Measurements from ENCODE around the gene NCKAP5. TPM values are rescaled to one million over a fixed set of nuclear protein-coding genes. Genes with fewer than 3 reads are reported as not detected.

Gene NCKAP5
- total and polyA plus RNA-seq, 9 of the 15 experiments (the other 6 are each of a cell fraction or from before 2014, with no cell fraction given): not detected

DNA sequence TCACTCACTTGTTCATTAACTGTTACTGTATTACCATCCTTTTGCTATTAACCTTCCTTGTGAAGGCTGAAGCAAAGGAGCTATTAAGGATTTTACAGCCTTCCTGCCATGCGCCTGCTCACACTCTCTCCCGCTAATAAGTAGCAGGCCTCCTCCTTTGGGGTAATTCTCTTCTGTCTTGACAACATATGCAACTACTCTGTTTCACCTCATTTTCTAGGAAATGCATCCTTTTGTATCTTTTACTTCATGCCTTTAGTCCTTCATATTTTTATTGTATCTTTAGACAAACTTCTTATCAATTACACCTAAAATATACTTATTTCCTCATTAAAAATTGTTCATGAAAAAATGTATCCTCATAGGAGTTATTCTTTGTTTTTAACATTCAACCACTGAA lies 463.4 kb downstream of the NCKAP5 start:
- 4% methylated on average over 2 of the region's 2 CpGs for whole genome bisulfite sequencing (ENCODE audit: insufficient coverage, low coverage, missing lambda C conversion rate)
- Histone ChIP-seq H3K4me1 (replicated peaks in 1 of 2; ENCODE audit: control insufficient read depth in 2 of 2, insufficient read depth in 2 of 2, low read length in 2 of 2) (no peaks in the 10 kb centered on the region), H3K27ac (ENCODE audit: extremely low read depth, low read depth, low read length) (no peak overlapping the region), H3K4me3 (no peak overlapping the region), H3K4me2 (ENCODE audit: insufficient read depth, low read length) (no peak overlapping the region), H3K79me2 (ENCODE audit: control insufficient read depth, insufficient read depth, low read length) (no peaks in the 10 kb centered on the region), H3K9ac (ENCODE audit: insufficient read depth in 1 of 2, low read depth in 2 of 2, low read length in 2 of 2) (no peak overlapping the region), H3K9me1 (ENCODE audit: control insufficient read depth, insufficient read depth, low read length) (no peaks in the 10 kb centered on the region), H3K27me3 (ENCODE audit: control insufficient read depth in 2 of 2, insufficient read depth in 2 of 2, low read length in 2 of 2) (no peaks in the 10 kb centered on the region), H3K9me3 (replicated peaks; ENCODE audit: control insufficient read depth, insufficient read depth, low read depth, low read length) (no peaks in the 10 kb centered on the region), H3K36me3 (ENCODE audit: control insufficient read depth, insufficient read depth, low read length) (no peaks in the 10 kb centered on the region), H4K20me1 (replicated peaks; ENCODE audit: control insufficient read depth, insufficient read depth, low read length) (no peaks in the 10 kb centered on the region), H2AFZ (ENCODE audit: low read depth, low read length) (no peak overlapping the region)
- DNase-seq (ENCODE audit: extremely low read depth in 1 of 4, low spot score in 3 of 4) (no peak), ATAC-seq (no peak), FAIRE-seq (no peak)
- TF ChIP-seq ZBTB7A (IDR thresholded peaks at IDR 0.05; ENCODE audit: borderline replicate concordance, control insufficient read depth, low read depth, low read length) (no peak), CREBBP (IDR thresholded peaks at IDR 0.05; ENCODE audit: low read depth, low read length) (no peak), ZNF311 (CRISPR knock-in tag; IDR thresholded peaks at IDR 0.05) (no peak), KLF16 (IDR thresholded peaks at IDR 0.05) (no peak), TRIM28 (IDR thresholded peaks at IDR 0.05) (no peak), MEF2A (IDR thresholded peaks at IDR 0.05; ENCODE audit: control insufficient read depth, low read depth, low read length) (no peak), EP400 (IDR thresholded peaks at IDR 0.05) (no peak), TBP (optimal IDR thresholded peaks at IDR 0.05; ENCODE audit: low read depth, low read length) (no peak), MAFF (IDR thresholded peaks at IDR 0.05; ENCODE audit: low read length) (no peak), ZNF354B (CRISPR knock-in tag; IDR thresholded peaks at IDR 0.05) (no peak), ETS2 (tag; IDR thresholded peaks at IDR 0.05; ENCODE audit: borderline replicate concordance, poor library complexity, severe bottlenecking) (no peak), MAZ (CRISPR knock-in tag; conservative IDR thresholded peaks at IDR 0.05 in 1 of 2, IDR thresholded peaks at IDR 0.05 in 1 of 2) (no peak), ZNF316 (IDR thresholded peaks at IDR 0.05) (no peak), FOXA1 (IDR thresholded peaks at IDR 0.05; ENCODE audit: borderline replicate concordance) (no peak)
- TF ChIP-seq, protein P1, sequence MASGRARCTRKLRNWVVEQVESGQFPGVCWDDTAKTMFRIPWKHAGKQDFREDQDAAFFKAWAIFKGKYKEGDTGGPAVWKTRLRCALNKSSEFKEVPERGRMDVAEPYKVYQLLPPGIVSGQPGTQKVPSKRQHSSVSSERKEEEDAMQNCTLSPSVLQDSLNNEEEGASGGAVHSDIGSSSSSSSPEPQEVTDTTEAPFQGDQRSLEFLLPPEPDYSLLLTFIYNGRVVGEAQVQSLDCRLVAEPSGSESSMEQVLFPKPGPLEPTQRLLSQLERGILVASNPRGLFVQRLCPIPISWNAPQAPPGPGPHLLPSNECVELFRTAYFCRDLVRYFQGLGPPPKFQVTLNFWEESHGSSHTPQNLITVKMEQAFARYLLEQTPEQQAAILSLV (tag; IDR thresholded peaks at IDR 0.05): no peak
- TF ChIP-seq, protein P2, sequence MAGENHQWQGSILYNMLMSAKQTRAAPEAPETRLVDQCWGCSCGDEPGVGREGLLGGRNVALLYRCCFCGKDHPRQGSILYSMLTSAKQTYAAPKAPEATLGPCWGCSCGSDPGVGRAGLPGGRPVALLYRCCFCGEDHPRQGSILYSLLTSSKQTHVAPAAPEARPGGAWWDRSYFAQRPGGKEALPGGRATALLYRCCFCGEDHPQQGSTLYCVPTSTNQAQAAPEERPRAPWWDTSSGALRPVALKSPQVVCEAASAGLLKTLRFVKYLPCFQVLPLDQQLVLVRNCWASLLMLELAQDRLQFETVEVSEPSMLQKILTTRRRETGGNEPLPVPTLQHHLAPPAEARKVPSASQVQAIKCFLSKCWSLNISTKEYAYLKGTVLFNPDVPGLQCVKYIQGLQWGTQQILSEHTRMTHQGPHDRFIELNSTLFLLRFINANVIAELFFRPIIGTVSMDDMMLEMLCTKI (IDR thresholded peaks at IDR 0.05; ENCODE audit: partially characterized antibody): no peak
- BruUV-seq (replicated peaks): no TSS peak
- in situ Hi-C loops (cut with MboI): no loop called here
- CTCF ChIA-PET (ENCODE audit: low intra/inter-chr PET ratio): no interaction called here
- intact Hi-C loops (cut with micrococcal nuclease): no loop called here
- POLR2A ChIA-PET: no interaction called here

All from K562 (cell line).